ENCODE results near the gene TSTD2.

TSTD2 gene

GRCh38 chr9:97617939-97618416 is 15.2 kb downstream of the TSTD2 start:
- TF ChIP-seq CTCF (IDR thresholded peaks at IDR 0.05; ENCODE audit: unreplicated experiment in 3 of 3), result no peak
- Mint-ChIP-seq H3K4me1 (no peaks in the 10 kb centered on the region), H3K27ac (no peak overlapping the region), H3K9me3 (peaks cover 6% of the 10 kb centered on the region), H3K4me3 (no peak overlapping the region), H3K36me3 (ENCODE audit: low read depth) (peaks cover 85% of the 10 kb centered on the region), H3K27me3 (ENCODE audit: low read depth) (no peaks in the 10 kb centered on the region)

DNA sequence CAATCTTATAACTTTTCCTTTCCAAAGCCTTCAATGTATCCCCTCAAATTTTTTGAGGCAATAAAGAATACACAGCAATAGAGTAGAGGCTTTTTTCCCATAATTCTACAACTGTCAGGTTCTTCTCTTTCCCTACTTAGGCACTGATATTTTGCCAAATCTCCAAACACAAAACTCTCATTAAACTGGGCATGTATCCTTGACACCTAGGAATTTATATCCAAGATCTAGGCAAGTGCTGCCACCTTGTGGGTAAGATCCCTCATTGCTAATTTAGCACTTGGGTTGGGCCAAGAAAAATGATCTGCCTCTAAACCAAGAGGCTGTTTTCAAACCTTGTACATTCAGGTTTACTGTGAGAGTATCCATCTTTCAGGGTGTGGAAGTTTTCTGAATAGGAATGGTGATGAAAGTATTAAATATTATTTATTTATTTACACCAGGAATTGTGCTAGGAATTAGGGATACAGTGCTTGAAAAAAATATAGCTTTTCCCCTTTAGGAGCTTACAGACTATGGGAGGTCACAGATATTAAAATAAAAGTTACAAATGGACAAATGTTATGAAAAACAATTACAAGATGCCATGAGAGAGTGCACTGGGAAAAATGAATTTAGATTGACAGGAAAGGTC is 17.6 kb downstream of the TSTD2 start:
- Mint-ChIP-seq H3K4me1 (no peaks in the 10 kb centered on the region), H3K27me3 (ENCODE audit: low read depth) (no peaks in the 10 kb centered on the region), H3K36me3 (ENCODE audit: low read depth) (peaks cover 76% of the 10 kb centered on the region), H3K27ac (no peak overlapping the region), H3K9me3 (peaks cover 4% of the 10 kb centered on the region), H3K4me3 (no peak overlapping the region)
- TF ChIP-seq CTCF (IDR thresholded peaks at IDR 0.05; ENCODE audit: unreplicated experiment in 3 of 3), result peak; percentile 69 to 86 (median 81)

- H3K27ac Mint-ChIP-seq, result no peak overlapping the region
- no peak for TF ChIP-seq CTCF (IDR thresholded peaks at IDR 0.05; ENCODE audit: unreplicated experiment in 3 of 3)
- H3K4me3 Mint-ChIP-seq, result no peak overlapping the region
- peaks cover 8% of the 10 kb centered on the region for H3K4me1 Mint-ChIP-seq
- no peaks in the 10 kb centered on the region for H3K27me3 Mint-ChIP-seq (ENCODE audit: low read depth)
- H3K36me3 Mint-ChIP-seq (ENCODE audit: low read depth), result peaks cover 64% of the 10 kb centered on the region
- H3K9me3 Mint-ChIP-seq, result no peaks in the 10 kb centered on the region
Measured at GRCh38 chr9:97604901-97605645, 28.1 kb downstream of the TSTD2 start.

- Mint-ChIP-seq H3K36me3 (ENCODE audit: low read depth) (peaks cover 55% of the 10 kb centered on the region), H3K4me1 (peaks cover 12% of the 10 kb centered on the region), H3K4me3 (no peak overlapping the region), H3K27ac (no peak overlapping the region), H3K9me3 (no peaks in the 10 kb centered on the region), H3K27me3 (ENCODE audit: low read depth) (no peaks in the 10 kb centered on the region)
- TF ChIP-seq CTCF (IDR thresholded peaks at IDR 0.05; ENCODE audit: unreplicated experiment in 3 of 3), result no peak
Measured at GRCh38 chr9:97602430-97602829, 30.7 kb downstream of the TSTD2 start.

DNA sequence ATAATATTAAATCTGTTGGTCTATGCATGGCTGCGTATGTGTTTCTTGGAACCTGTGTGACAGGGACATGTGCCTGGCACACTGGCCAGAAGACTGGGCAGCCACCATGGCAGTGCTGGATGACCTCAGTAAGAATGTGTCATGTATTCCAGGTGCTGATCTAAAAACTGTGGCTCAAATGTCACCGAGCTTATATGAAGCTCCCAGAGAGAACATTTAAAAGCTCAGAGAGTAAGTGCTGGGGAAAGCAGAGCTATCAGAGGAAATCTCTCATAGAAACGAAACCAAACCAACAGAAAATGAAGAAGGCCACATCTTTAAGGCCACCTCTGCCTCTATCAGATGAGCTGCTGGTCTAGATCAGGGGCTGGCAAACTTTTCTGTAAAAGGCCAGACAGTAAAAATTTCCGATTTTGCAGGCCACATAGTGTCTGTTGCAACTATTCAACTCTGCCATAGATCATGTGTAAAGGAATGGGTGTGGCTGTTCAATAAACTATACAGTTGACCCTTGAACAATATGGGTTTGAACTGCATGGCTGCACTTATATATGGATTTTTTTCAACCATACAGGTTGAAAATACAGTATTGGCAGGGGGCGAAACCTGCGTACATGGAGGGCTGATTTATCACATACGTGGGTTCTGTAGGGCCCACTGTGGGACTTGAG is 31.8 kb downstream of the TSTD2 start:
- no peak overlapping the region for H3K27ac Mint-ChIP-seq
- TF ChIP-seq CTCF (IDR thresholded peaks at IDR 0.05; ENCODE audit: unreplicated experiment in 3 of 3), result no peak
- no peaks in the 10 kb centered on the region for H3K27me3 Mint-ChIP-seq (ENCODE audit: low read depth)
- H3K36me3 Mint-ChIP-seq (ENCODE audit: low read depth), result peaks cover 46% of the 10 kb centered on the region
- peaks cover 12% of the 10 kb centered on the region for H3K4me1 Mint-ChIP-seq
- no peaks in the 10 kb centered on the region for H3K9me3 Mint-ChIP-seq
- H3K4me3 Mint-ChIP-seq, result no peak overlapping the region

Measured in nephron (organoid).